H9 (cell line): ENCODE data around the gene ATP2B2. TPM values are rescaled to one million over a fixed set of nuclear protein-coding genes. Genes with fewer than 3 reads are reported as not detected.

ENCODE experiments used
- DNase-seq: peaks from one replicate; pipeline ENCODE4 v3.0.0-alpha.2; 2017
- H2AFZ ChIP-seq: one replicate; pipeline ENCODE4 v1.6.1; 2013; ENCODE audit warnings: mild to moderate bottlenecking, low read length, control low read depth, moderate library complexity
- H2AK5ac ChIP-seq: 2 replicates; pipeline ENCODE4 v1.6.1; 2013; ENCODE audit warnings: low read length, control low read depth, mixed read lengths; ENCODE audit not compliant: insufficient read length
- H2BK120ac ChIP-seq: one replicate; pipeline ENCODE4 v1.6.1; 2013; ENCODE audit warnings: low read depth, mild to moderate bottlenecking, low read length, control low read depth, inconsistent platforms; ENCODE audit not compliant: poor library complexity, severe bottlenecking
- H2BK12ac ChIP-seq: 2 replicates; pipeline ENCODE4 v1.6.1; 2013; ENCODE audit warnings: low read length, control low read depth, mixed read lengths, low read depth; ENCODE audit not compliant: insufficient read length
- H2BK15ac ChIP-seq: 2 replicates; pipeline ENCODE4 v1.6.1; 2013; ENCODE audit warnings: low read depth, low read length, control low read depth
- H2BK20ac ChIP-seq: one replicate; pipeline ENCODE4 v1.6.1; 2013; ENCODE audit warnings: low read depth, mild to moderate bottlenecking, low read length, control low read depth, inconsistent platforms; ENCODE audit not compliant: poor library complexity, severe bottlenecking
- H2BK5ac ChIP-seq: 2 replicates; pipeline ENCODE4 v1.6.1; 2013; ENCODE audit warnings: low read length, control low read depth, mixed read lengths; ENCODE audit not compliant: insufficient read length
- H3K14ac ChIP-seq: 2 replicates; pipeline ENCODE4 v1.6.1; 2013; ENCODE audit warnings: low read length, control low read depth; ENCODE audit not compliant: insufficient read depth
- H3K18ac ChIP-seq: 2 replicates; pipeline ENCODE4 v1.6.1; 2013; ENCODE audit warnings: low read depth, mild to moderate bottlenecking, mixed read lengths, low read length, control low read depth; ENCODE audit not compliant: insufficient read length
- H3K23ac ChIP-seq: 2 replicates; pipeline ENCODE4 v1.6.1; 2013; ENCODE audit warnings: low read length, control low read depth, mixed read lengths, low read depth; ENCODE audit not compliant: insufficient read length
- H3K23me2 ChIP-seq: 2 replicates; pipeline ENCODE4 v1.6.1; 2013; ENCODE audit warnings: low read depth, mild to moderate bottlenecking, mixed read lengths, low read length, control low read depth; ENCODE audit not compliant: insufficient read length, poor library complexity, severe bottlenecking
- H3K27ac ChIP-seq: 2 replicates; pipeline ENCODE4 v1.5.1; 2013; ENCODE audit warnings: low read length, control low read depth, mixed read lengths, low read depth; ENCODE audit not compliant: insufficient read length
- H3K27me3 ChIP-seq: 2 replicates; pipeline ENCODE4 v1.6.1; 2013; ENCODE audit warnings: low read length, control low read depth, inconsistent platforms; ENCODE audit not compliant: insufficient read depth
- H3K4ac ChIP-seq: 2 replicates; pipeline ENCODE4 v1.6.1; 2013; ENCODE audit warnings: low read depth, mild to moderate bottlenecking, control low read depth, inconsistent platforms, low read length, moderate library complexity
- H3K4me1 ChIP-seq: 2 replicates; pipeline ENCODE4 v1.6.1; 2013; ENCODE audit warnings: low read length, control low read depth, inconsistent platforms; ENCODE audit not compliant: insufficient read depth
- H3K4me2 ChIP-seq: 2 replicates; pipeline ENCODE4 v1.6.1; 2013; ENCODE audit warnings: low read length, control low read depth, mixed read lengths; ENCODE audit not compliant: insufficient read length, insufficient read depth
- H3K56ac ChIP-seq: 2 replicates; pipeline ENCODE4 v1.6.1; 2013; ENCODE audit warnings: low read depth, mild to moderate bottlenecking, mixed read lengths, low read length, control low read depth; ENCODE audit not compliant: insufficient read length
- H3K79me1 ChIP-seq: 2 replicates; pipeline ENCODE4 v1.6.1; 2013; ENCODE audit warnings: low read depth, mild to moderate bottlenecking, moderate library complexity, low read length, control low read depth, inconsistent platforms; ENCODE audit not compliant: insufficient read depth, poor library complexity, severe bottlenecking
- H3K79me2 ChIP-seq: 2 replicates; pipeline ENCODE4 v1.6.1; 2013; ENCODE audit warnings: low read length, control low read depth, inconsistent platforms; ENCODE audit not compliant: insufficient read depth
- H3K9ac ChIP-seq: 2 replicates; pipeline ENCODE4 v1.6.1; 2013; ENCODE audit warnings: low read length, control low read depth, mixed read lengths; ENCODE audit not compliant: insufficient read length; ENCODE audit errors: extremely low read depth
- H3K9me3 ChIP-seq: one replicate; pipeline ENCODE4 v1.6.1; 2013; ENCODE audit warnings: low read depth, low read length, inconsistent platforms; ENCODE audit not compliant: control insufficient read depth
- H3T11ph ChIP-seq: one replicate; pipeline ENCODE4 v1.6.1; 2013; ENCODE audit warnings: mild to moderate bottlenecking, low read length, control low read depth, inconsistent platforms
- H4K20me1 ChIP-seq: one replicate; pipeline ENCODE4 v1.6.1; 2013; ENCODE audit not compliant: control insufficient read depth, insufficient read length, insufficient read depth
- H4K5ac ChIP-seq: 2 replicates; pipeline ENCODE4 v1.6.1; 2013; ENCODE audit warnings: low read depth, mild to moderate bottlenecking, mixed read lengths, low read length, control low read depth; ENCODE audit not compliant: insufficient read length
- H4K8ac ChIP-seq: replicated peaks from 2 replicates; pipeline ENCODE4 v1.6.1; 2013; ENCODE audit warnings: low read length, control low read depth, mixed read lengths, low read depth; ENCODE audit not compliant: insufficient read length
- H4K91ac ChIP-seq: 2 replicates; pipeline ENCODE4 v1.6.1; 2013; ENCODE audit warnings: low read depth, mild to moderate bottlenecking, moderate library complexity, mixed read lengths, low read length, control low read depth; ENCODE audit not compliant: insufficient read length
- H3K27ac Mint-ChIP-seq, 3 experiments: 2 replicates in 2 of 3; 3 replicates in 1 of 3; pipeline ENCODE4 v1.8.0; 2020 to 2021; ENCODE audit warnings: mixed read lengths in 3 of 3, mild to moderate bottlenecking in 1 of 3, moderate library complexity in 1 of 3
- H3K27me3 Mint-ChIP-seq: 2 replicates; pipeline ENCODE4 v1.8.0; 2021; ENCODE audit warnings: low read depth, mild to moderate bottlenecking, moderate library complexity, mixed read lengths
- H3K36me3 Mint-ChIP-seq, 3 experiments: 2 replicates in 2 of 3; 3 replicates in 1 of 3; pipeline ENCODE4 v1.8.0; 2020 to 2021; ENCODE audit warnings: low read depth in 3 of 3, mixed read lengths in 3 of 3; ENCODE audit not compliant: insufficient read depth in 1 of 3
- H3K4me1 Mint-ChIP-seq, 2 experiments: 2 replicates each; pipeline ENCODE4 v1.8.0; 2020; ENCODE audit warnings: mixed read lengths in 2 of 2
- H3K4me3 Mint-ChIP-seq, 2 experiments: 2 replicates in 1 of 2; 3 replicates in 1 of 2; pipeline ENCODE4 v1.8.0; 2020 to 2021; ENCODE audit warnings: mild to moderate bottlenecking in 2 of 2, mixed read lengths in 2 of 2, moderate library complexity in 1 of 2
- H3K9me3 Mint-ChIP-seq, 2 experiments: 2 replicates in 1 of 2; 3 replicates in 1 of 2; pipeline ENCODE4 v1.8.0; 2020; ENCODE audit warnings: mild to moderate bottlenecking in 2 of 2, mixed read lengths in 2 of 2, moderate library complexity in 1 of 2
- CTCF ChIP-seq: fragments of 200-600 bp; sonication (generic); conservative IDR thresholded peaks from 3 replicates; pipeline ENCODE4 v1.8.0; 2021; ENCODE audit warnings: antibody characterized with exemption, mild to moderate bottlenecking
- WGBS: extraction: QIAGEN DNeasy Blood & Tissue Kit; methylation state at CpG from one replicate; pipeline ENCODE4 v1.1.7; 2013; ENCODE audit warnings: missing lambda C conversion rate, low lambda C conversion rate, mixed read lengths; ENCODE audit not compliant: insufficient read length; ENCODE audit errors: extremely low coverage; 5-methylcytosine and 5-hydroxymethylcytosine counted together
- total RNA-seq: library from RNA; stranded (reverse); gene quantifications from 2 replicates; pipeline ENCODE4 v1.2.1, GENCODE V29; 2021

ATP2B2 gene
- total RNA-seq, 1 experiment from 2014 or later: 0.33 TPM

- Histone ChIP-seq H2BK5ac (no peak overlapping the region), H3K23ac (no peak overlapping the region), H2AK5ac (no peak overlapping the region), H3K4ac (no peak overlapping the region), H4K20me1 (no peaks in the 10 kb centered on the region), H4K91ac (no peak overlapping the region), H3K79me1 (no peaks in the 10 kb centered on the region), H3K18ac (no peak overlapping the region), H2AFZ (no peak overlapping the region), H4K8ac (no peak overlapping the region), H3T11ph (no peak overlapping the region), H2BK15ac (no peak overlapping the region), H2BK12ac (no peak overlapping the region), H3K4me2 (no peak overlapping the region), H3K4me1 (no peaks in the 10 kb centered on the region), H3K9me3 (no peaks in the 10 kb centered on the region), H3K27ac (no peak overlapping the region), H3K14ac (no peak overlapping the region), H4K5ac (no peak overlapping the region), H3K23me2 (no peaks in the 10 kb centered on the region), H3K56ac (no peak overlapping the region), H2BK20ac (no peak overlapping the region), H3K27me3 (no peaks in the 10 kb centered on the region), H3K9ac (no peak overlapping the region), H3K79me2 (no peaks in the 10 kb centered on the region), H2BK120ac (no peak overlapping the region)
- Mint-ChIP-seq H3K4me1 (peaks cover 3 to 16% of the 10 kb centered on the region in 2 experiments), H3K4me3 (no peak overlapping the region), H3K27ac (no peak overlapping the region; a peak in 1 of 7 replicates), H3K9me3 (no peaks in the 10 kb centered on the region), H3K27me3 (peaks cover 10% of the 10 kb centered on the region), H3K36me3 (no peaks in the 10 kb centered on the region; a peak in 1 of 7 replicates)
- no CpG with 5 or more reads among the region's 1 CpG for WGBS
- TF ChIP-seq CTCF: no peak
- DNase-seq: no peak
These were observed 40.2 kb downstream of the ATP2B2 start for GRCh38 chr3:10465161-10465560.
